SU-DHL-6 (cell line): Measurements from ENCODE around the gene CCDC85C.

ENCODE experiments used
- H2AFZ ChIP-seq: fragments of 200-600 bp; sonication (generic); 2 replicates; pipeline ENCODE4 v1.6.1; 2014; ENCODE audit warnings: low read depth, mild to moderate bottlenecking, moderate library complexity, mixed read lengths, antibody characterized with exemption, low read length; ENCODE audit not compliant: severe bottlenecking
- H3F3A ChIP-seq: fragments of 200-600 bp; shearing (Covaris generic); 2 replicates; pipeline ENCODE4 v1.6.0; 2016; ENCODE audit warnings: antibody characterized with exemption, mild to moderate bottlenecking; ENCODE audit not compliant: insufficient read depth
- H3K27ac ChIP-seq: fragments of 200-600 bp; sonication (generic); 2 replicates; pipeline ENCODE4 v1.5.1; 2016; ENCODE audit warnings: low read depth, mild to moderate bottlenecking, low read length, moderate library complexity, mixed read lengths
- H3K27me3 ChIP-seq: fragments of 200-600 bp; sonication (generic), shearing (Covaris generic); 2 replicates; pipeline ENCODE4 v1.6.0; 2014; ENCODE audit warnings: mild to moderate bottlenecking, low read length
- H3K36me3 ChIP-seq: fragments of 200-600 bp; sonication (generic); 2 replicates; pipeline ENCODE4 v1.6.1; 2014; ENCODE audit warnings: mild to moderate bottlenecking, low read length, mixed read lengths
- H3K4me2 ChIP-seq: fragments of 300-600, 200-600 bp; shearing (Covaris generic), sonication (generic); 2 replicates; pipeline ENCODE4 v1.6.0; 2014; ENCODE audit warnings: low read length, low read depth, mild to moderate bottlenecking; ENCODE audit not compliant: poor library complexity, severe bottlenecking
- H3K4me3 ChIP-seq: fragments of 200-600 bp; sonication (generic); 2 replicates; pipeline ENCODE4 v1.5.1; 2014; ENCODE audit warnings: antibody characterized with exemption, low read length, mild to moderate bottlenecking, mixed read lengths; ENCODE audit not compliant: insufficient read depth, poor library complexity, severe bottlenecking
- H3K79me2 ChIP-seq: fragments of 200-600 bp; sonication (generic); 2 replicates; pipeline ENCODE4 v1.6.1; 2014; ENCODE audit warnings: mild to moderate bottlenecking, low read length, moderate library complexity; ENCODE audit not compliant: insufficient read depth
- H3K9ac ChIP-seq: fragments of 200-600 bp; sonication (generic); 2 replicates; pipeline ENCODE4 v1.7.0; 2014; ENCODE audit warnings: mild to moderate bottlenecking, low read length
- H3K9me2 ChIP-seq: fragments of 200-600 bp; sonication (generic); replicated peaks from 2 replicates; pipeline ENCODE4 v1.6.1; 2014; ENCODE audit warnings: low read length; ENCODE audit not compliant: insufficient read depth
- H3K9me3 ChIP-seq: fragments of 200-600 bp; sonication (generic); 2 replicates; pipeline ENCODE4 v1.6.1; 2014; ENCODE audit warnings: low read length, mixed read lengths; ENCODE audit not compliant: insufficient read depth
- H4K20me1 ChIP-seq: fragments of 200-600 bp; sonication (generic); 2 replicates; pipeline ENCODE4 v1.6.1; 2014; ENCODE audit warnings: low read depth, mild to moderate bottlenecking, antibody characterized with exemption, low read length, moderate library complexity, mixed read lengths
- CTCF ChIP-seq: fragments of 200-600 bp; sonication (generic); IDR thresholded peaks from one replicate; pipeline ENCODE4 v1.5.1; 2017; ENCODE audit warnings: antibody characterized with exemption, mild to moderate bottlenecking, low read length, moderate library complexity; ENCODE audit not compliant: insufficient read depth, poor library complexity, severe bottlenecking
- EZH2phosphoT487 ChIP-seq: fragments of 200-600 bp; sonication (generic), shearing (Covaris generic); conservative IDR thresholded peaks from 2 replicates; pipeline ENCODE4 v1.6.1; 2018; ENCODE audit warnings: mild to moderate bottlenecking, antibody characterized with exemption, low read length, moderate library complexity, mixed read lengths

The CCDC85C gene

GRCh38 chr14:99471731-99472130, 132.3 kb downstream of the CCDC85C start:
- TF ChIP-seq CTCF = no peak
- no peak for TF ChIP-seq EZH2phosphoT487
- H3F3A ChIP-seq = no peaks in the 10 kb centered on the region
- no peak overlapping the region for H3K4me3 ChIP-seq
- H2AFZ ChIP-seq = no peak overlapping the region
- H3K27me3 ChIP-seq = no peaks in the 10 kb centered on the region
- peaks cover 17% of the 10 kb centered on the region; the same call in 1 of the 2 replicates for H4K20me1 ChIP-seq
- peaks cover 90% of the 10 kb centered on the region for H3K79me2 ChIP-seq
- no peak overlapping the region for H3K27ac ChIP-seq
- no peaks in the 10 kb centered on the region for H3K9me3 ChIP-seq
- no peaks in the 10 kb centered on the region for H3K9me2 ChIP-seq
- no peak overlapping the region for H3K4me2 ChIP-seq
- H3K36me3 ChIP-seq = no peaks in the 10 kb centered on the region
- H3K9ac ChIP-seq = no peak overlapping the region

- Histone ChIP-seq H3K27me3 (no peaks in the 10 kb centered on the region), H3K27ac (no peak overlapping the region), H3F3A (no peaks in the 10 kb centered on the region), H3K9me3 (no peaks in the 10 kb centered on the region), H2AFZ (no peak overlapping the region), H3K36me3 (no peaks in the 10 kb centered on the region), H3K4me2 (no peak overlapping the region), H3K4me3 (no peak overlapping the region), H3K9me2 (no peaks in the 10 kb centered on the region), H4K20me1 (peaks cover 13% of the 10 kb centered on the region; the same call in 1 of the 2 replicates), H3K79me2 (peaks cover 71% of the 10 kb centered on the region), H3K9ac (no peak overlapping the region)
- TF ChIP-seq EZH2phosphoT487 (no peak), CTCF (no peak)
Observed at GRCh38 chr14:99468836-99469592, 135.0 kb downstream of the CCDC85C start.

- peaks cover 9% of the 10 kb centered on the region; the same call in 1 of the 2 replicates for H4K20me1 ChIP-seq
- no peaks in the 10 kb centered on the region for H3F3A ChIP-seq
- TF ChIP-seq CTCF (no peak), EZH2phosphoT487 (no peak)
- no peaks in the 10 kb centered on the region for H3K27me3 ChIP-seq
- no peak overlapping the region for H3K9ac ChIP-seq
- no peak overlapping the region for H2AFZ ChIP-seq
- H3K4me2 ChIP-seq = no peak overlapping the region
- H3K79me2 ChIP-seq = peaks cover 61% of the 10 kb centered on the region
- no peaks in the 10 kb centered on the region; the same call in 1 of the 2 replicates for H3K36me3 ChIP-seq
- H3K27ac ChIP-seq = no peak overlapping the region
- no peaks in the 10 kb centered on the region for H3K9me3 ChIP-seq
- no peaks in the 10 kb centered on the region for H3K9me2 ChIP-seq
- no peak overlapping the region for H3K4me3 ChIP-seq
Observed at GRCh38 chr14:99468081-99468480, 135.9 kb downstream of the CCDC85C start.
